Nephron (organoid): ENCODE data around the gene AGAP1.

Source experiments
- H3K27ac Mint-ChIP-seq, 3 experiments: 2 replicates each; pipeline ENCODE4 v1.8.0; 2020; ENCODE audit warnings: mixed read lengths in 3 of 3, mild to moderate bottlenecking in 2 of 3, moderate library complexity in 1 of 3
- H3K27me3 Mint-ChIP-seq: 2 replicates; pipeline ENCODE4 v1.8.0; 2021; ENCODE audit warnings: low read depth, mild to moderate bottlenecking, moderate library complexity, mixed read lengths
- H3K36me3 Mint-ChIP-seq: 2 replicates; pipeline ENCODE4 v1.8.0; 2020; ENCODE audit warnings: low read depth, mixed read lengths
- H3K4me1 Mint-ChIP-seq: 2 replicates; pipeline ENCODE4 v1.8.0; 2020; ENCODE audit warnings: mixed read lengths
- H3K4me3 Mint-ChIP-seq, 3 experiments: 2 replicates each; pipeline ENCODE4 v1.8.0; 2020; ENCODE audit warnings: mild to moderate bottlenecking in 3 of 3, mixed read lengths in 3 of 3, moderate library complexity in 2 of 3
- H3K9me3 Mint-ChIP-seq: 2 replicates; pipeline ENCODE4 v1.8.0; 2020; ENCODE audit warnings: mixed read lengths
- CTCF ChIP-seq, 3 experiments: fragments of 200-600 bp; sonication (generic); IDR thresholded peaks; one replicate each; pipeline ENCODE4 v1.5.0; 2021; ENCODE audit warnings: antibody characterized with exemption in 3 of 3; ENCODE audit not compliant: unreplicated experiment in 3 of 3

Gene AGAP1

GRCh38 chr2:236175548-236176150 lies 681.8 kb downstream of the AGAP1 start:
- Mint-ChIP-seq H3K4me1 (peaks cover 27% of the 10 kb centered on the region), H3K9me3 (no peaks in the 10 kb centered on the region), H3K27me3 (peaks cover 98% of the 10 kb centered on the region), H3K27ac (no peak overlapping the region), H3K4me3 (no peak overlapping the region), H3K36me3 (no peaks in the 10 kb centered on the region)
- TF ChIP-seq CTCF (IDR thresholded peaks at IDR 0.05; ENCODE audit: unreplicated experiment in 3 of 3) = no peak

GRCh38 chr2:236176417-236176816 lies 682.6 kb downstream of the AGAP1 start:
- peaks cover 27% of the 10 kb centered on the region for H3K4me1 Mint-ChIP-seq
- H3K4me3 Mint-ChIP-seq = peak overlapping the region; percentile 43 to 72 (median 55)
- peaks cover 98% of the 10 kb centered on the region for H3K27me3 Mint-ChIP-seq
- H3K36me3 Mint-ChIP-seq = no peaks in the 10 kb centered on the region
- H3K27ac Mint-ChIP-seq = no peak overlapping the region
- TF ChIP-seq CTCF (IDR thresholded peaks at IDR 0.05; ENCODE audit: unreplicated experiment in 3 of 3) = peak; percentile 44 to 61 (median 55)
- no peaks in the 10 kb centered on the region for H3K9me3 Mint-ChIP-seq

GRCh38 chr2:236176951-236177350 lies 683.1 kb downstream of the AGAP1 start:
- no peaks in the 10 kb centered on the region for H3K9me3 Mint-ChIP-seq
- TF ChIP-seq CTCF (IDR thresholded peaks at IDR 0.05; ENCODE audit: unreplicated experiment in 3 of 3) = no peak
- peak overlapping the region in 2 of 3 experiments; percentile 55 to 72 for H3K4me3 Mint-ChIP-seq
- H3K27me3 Mint-ChIP-seq = peaks cover 98% of the 10 kb centered on the region
- no peaks in the 10 kb centered on the region for H3K36me3 Mint-ChIP-seq
- H3K27ac Mint-ChIP-seq = no peak overlapping the region
- H3K4me1 Mint-ChIP-seq = peaks cover 25% of the 10 kb centered on the region

GRCh38 chr2:236177604-236177966 lies 683.7 kb downstream of the AGAP1 start:
- peak overlapping the region in 1 of 3 experiments; percentile 84 for H3K4me3 Mint-ChIP-seq
- peaks cover 98% of the 10 kb centered on the region for H3K27me3 Mint-ChIP-seq
- no peaks in the 10 kb centered on the region for H3K9me3 Mint-ChIP-seq
- no peak overlapping the region for H3K27ac Mint-ChIP-seq
- peaks cover 21% of the 10 kb centered on the region for H3K4me1 Mint-ChIP-seq
- TF ChIP-seq CTCF (IDR thresholded peaks at IDR 0.05; ENCODE audit: unreplicated experiment in 3 of 3) = no peak
- H3K36me3 Mint-ChIP-seq = no peaks in the 10 kb centered on the region

GRCh38 chr2:236177967-236178889 lies 684.4 kb downstream of the AGAP1 start:
- Mint-ChIP-seq H3K4me1 (peaks cover 21% of the 10 kb centered on the region), H3K27me3 (peaks cover 98% of the 10 kb centered on the region), H3K36me3 (no peaks in the 10 kb centered on the region), H3K27ac (no peak overlapping the region), H3K4me3 (peak overlapping the region; percentile 76 to 84 (median 81)), H3K9me3 (no peaks in the 10 kb centered on the region)
- TF ChIP-seq CTCF (IDR thresholded peaks at IDR 0.05; ENCODE audit: unreplicated experiment in 3 of 3) = peak; percentile 70 to 89 (median 76)
